HG02610 (cell line): ENCODE results near the gene FREM1.
A peak's percentile ranks its signal among the peaks of the same experiment; 100 is the strongest.

Source experiments
- ATAC-seq: cut with Tn5 transposase; IDR thresholded peaks from one replicate; pipeline ENCODE4 v1.9.1; 2021; ENCODE audit warnings: mild to moderate bottlenecking, moderate library complexity; ENCODE audit not compliant: unreplicated experiment

FREM1 gene

DNA sequence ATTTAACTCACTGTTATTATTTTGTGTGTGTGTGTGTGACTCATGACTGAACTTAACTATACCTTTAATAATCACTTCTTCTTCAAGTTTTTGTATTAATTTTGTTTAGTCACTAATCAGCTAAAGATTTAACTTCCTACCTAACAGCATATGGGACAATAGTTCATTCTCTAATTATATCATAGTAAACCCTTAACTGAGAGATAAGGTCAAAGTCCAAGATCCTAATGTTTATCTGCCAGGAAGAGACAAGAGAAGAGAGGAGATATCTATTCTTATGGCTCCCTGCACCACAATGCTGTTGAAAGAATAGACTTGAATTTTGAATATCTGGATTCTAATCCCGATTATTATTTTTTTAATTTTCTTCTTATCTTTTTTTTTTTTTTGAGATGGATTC is 28.1 kb downstream of the FREM1 start:
- no peak for ATAC-seq

DNA sequence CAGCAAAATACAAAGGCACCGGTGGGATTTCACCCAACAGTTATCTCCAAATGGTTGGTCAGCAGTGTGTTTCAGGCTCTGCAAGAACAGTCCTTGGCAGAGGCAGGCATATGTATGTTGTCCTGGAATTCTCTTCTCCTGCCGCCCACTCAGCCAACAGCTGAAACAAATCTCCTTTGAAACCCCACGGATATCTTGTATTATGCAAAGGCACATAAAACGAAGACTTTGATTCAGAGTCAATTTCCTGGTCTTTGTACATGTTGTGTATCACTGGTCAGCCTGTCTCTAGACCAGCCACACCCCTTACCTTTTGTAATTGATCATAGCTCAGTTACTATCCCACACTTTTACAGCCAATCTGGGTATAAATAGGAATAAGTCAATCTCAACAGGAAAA is 29.2 kb downstream of the FREM1 start:
- ATAC-seq, result no peak

DNA sequence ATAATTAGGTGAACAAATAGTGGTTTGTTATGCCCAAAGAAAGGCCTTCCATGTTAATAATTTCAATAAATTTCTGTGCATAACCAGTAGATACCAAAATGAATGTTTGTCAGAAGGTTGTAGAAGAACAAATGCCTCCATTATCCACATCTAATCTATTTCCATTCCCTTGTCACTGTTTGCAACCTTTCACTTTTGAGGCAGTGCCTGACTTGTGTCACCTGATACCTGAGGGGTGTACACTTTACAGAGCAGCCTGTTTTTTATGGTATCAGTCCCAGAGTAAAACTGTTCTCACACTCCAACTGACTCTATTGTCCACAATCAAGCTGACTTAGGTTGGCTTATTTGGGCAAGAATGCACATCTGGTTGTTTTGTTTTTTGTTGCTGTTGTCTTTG is 40.1 kb downstream of the FREM1 start:
- no peak for ATAC-seq

DNA sequence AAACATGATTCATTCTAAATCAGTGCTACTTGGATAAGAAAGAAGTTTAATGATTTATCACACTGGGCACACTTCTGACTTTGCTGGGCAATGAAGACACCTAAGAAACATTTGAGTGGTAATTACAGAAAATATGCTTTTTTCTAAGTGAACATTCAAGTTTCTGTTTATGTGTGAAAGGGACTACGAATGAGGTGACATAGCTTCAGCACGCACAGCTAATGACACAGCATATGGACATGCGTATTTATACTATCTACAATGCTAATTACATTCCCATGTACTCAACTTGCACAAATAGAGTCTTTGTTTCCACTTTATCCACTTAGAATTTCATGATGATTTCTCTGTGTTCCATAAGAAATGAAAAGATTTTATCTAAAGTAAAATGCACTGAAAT is 40.6 kb downstream of the FREM1 start:
- no peak for ATAC-seq

DNA sequence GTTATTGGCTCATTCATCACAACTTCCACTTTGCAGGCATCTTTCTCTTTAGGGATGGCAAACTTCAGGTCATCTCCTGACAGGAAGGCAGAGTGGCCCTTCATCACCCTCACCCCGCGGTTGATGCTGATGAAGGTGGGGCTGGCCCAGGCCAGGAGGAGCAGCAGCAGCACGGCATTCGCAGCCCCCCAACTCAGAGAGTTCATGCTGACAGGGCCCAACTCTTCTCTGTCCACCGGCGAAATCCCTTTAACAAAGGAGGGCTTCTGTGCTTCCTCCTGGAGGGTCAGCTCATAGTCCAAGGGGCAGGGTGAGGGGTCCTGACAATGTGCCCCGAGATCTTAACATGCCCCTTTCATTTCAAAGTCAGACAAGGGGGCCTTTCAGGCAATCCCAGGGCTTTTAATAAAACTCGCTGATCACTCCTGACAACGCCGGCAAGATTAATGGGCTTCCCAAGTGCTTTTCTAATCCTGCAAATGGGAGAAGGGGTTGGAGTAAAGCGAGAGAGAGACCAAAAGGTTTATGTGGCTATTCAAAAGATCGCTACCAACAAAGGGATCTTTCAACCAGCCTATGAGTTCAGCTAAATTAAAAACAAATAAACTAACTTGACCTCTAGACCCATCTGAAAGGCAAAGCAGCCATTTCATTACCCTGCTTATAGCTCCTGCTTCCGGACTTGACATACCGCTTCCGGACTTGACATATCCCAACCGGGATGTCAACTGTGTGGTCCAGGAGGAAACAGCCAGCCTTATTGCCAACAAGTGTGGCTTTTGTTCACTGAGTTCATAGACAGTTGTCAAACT is 41.2 kb downstream of the FREM1 start:
- ATAC-seq, result no peak

DNA sequence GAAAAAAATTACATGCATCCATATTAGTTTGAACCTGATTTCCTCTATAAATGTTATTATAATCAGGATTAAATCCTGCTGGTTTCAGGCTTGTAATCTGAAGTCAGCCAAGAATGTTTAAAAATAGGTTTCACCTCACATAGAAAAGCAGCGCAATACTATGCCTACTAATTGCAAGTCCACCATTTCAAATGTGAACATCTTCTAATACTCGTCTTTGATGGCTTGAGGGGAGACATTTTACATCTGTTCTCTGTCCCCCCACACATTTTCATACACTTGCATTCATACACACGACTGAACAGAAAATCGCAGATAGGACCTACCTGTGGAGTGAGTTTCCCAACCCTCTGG is 41.8 kb downstream of the FREM1 start:
- no peak for ATAC-seq

DNA sequence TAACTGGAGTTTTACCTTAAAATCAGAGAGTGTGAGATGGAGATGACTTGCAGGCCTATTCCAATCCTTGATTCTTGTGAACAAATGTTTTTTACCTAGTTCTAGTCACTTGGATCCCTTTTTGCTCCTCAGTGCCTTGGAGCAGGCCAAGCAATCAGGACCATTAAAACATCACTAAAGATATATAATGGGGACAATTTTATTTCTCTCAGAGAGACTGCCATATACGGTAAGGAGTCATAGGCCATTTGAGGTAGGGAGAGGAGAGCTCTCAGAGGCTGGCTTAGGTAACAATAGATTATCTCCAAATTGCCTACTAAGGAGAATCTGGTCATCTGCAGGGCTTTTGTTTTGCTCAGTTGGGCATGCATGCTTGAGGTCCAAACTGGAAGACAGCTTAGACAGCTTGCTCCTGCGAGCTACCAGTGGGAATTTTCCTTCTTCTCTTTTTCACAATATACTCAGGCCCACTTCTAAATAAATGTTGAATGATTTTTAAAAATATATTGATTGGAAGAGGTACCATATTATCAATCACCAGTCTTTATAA is 44.0 kb downstream of the FREM1 start:
- ATAC-seq, result no peak

DNA sequence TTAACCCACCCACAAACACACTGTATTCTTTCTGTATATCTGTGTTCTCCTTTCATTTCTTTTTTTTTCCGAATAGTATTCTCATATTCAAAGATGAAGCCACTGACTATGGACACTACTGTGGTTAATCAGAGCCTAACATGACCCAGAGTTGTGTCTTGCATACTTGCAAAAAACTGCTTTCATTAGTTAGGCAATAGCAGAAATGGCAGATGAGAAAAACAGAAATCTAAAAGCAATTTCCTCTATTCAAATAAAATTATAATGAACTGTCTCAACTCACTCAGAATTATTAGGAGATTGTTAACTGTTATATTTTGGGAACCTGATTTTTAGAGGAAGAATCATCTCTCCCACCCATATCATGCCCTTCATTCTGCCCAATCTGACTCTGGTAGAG is 45.9 kb downstream of the FREM1 start:
- no peak for ATAC-seq

DNA sequence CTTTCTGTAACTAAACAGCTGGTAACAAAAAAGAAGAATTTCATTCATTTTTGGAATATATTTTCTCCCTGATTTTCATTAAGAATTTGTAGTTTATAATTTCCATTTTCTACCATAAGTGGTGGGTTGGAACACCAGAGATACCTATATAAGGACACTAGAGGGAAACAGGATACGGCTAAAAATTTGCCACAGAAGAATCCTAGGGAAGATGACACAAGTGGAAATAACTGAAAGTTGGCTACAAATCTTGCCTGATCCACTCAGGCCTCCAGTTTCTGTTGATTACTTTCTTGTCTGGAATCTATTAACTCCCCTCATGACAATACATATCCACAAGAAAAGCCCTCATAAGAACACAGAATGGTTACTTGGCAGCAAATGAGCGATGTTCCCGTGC is 46.8 kb downstream of the FREM1 start:
- no peak for ATAC-seq

DNA sequence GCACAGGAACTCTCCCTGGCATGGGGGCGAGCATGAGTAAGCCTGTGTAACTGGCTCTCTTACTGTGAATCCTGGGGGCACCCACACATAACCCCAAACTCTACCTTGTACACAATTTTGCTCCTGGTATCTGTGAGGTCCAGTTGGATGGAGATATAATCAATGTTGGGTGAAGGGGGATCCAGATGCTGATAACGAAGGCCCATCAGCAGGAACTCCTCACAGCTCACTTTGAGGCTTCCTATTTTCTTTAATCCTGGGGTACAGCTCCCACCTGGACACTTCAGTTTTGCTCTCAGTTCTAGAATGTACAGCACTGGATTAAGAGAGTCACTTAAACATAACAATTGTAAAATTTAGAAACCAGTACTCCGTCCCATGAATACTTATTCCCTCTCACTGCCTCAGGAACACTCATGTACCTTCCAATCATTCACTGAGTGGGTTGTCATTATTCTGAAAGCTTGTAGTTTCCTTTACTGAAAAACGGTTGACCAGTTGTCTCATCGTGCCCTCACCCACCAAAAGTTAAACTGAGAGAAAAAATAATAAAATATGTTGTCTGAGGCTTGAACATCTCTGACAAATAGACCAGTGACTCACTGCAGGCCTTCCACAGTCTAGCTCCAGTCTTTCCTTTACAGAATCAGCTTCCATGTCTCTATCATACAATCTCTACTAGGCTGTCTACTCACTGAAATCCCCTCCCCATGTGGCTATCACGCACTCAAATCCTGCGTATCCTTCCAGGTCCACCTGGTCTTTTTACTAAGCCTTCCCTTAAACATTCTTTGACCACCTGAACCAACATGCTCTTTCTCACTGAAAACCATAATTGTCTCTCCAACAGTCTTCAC is 52.6 kb downstream of the FREM1 start:
- ATAC-seq, result no peak

DNA sequence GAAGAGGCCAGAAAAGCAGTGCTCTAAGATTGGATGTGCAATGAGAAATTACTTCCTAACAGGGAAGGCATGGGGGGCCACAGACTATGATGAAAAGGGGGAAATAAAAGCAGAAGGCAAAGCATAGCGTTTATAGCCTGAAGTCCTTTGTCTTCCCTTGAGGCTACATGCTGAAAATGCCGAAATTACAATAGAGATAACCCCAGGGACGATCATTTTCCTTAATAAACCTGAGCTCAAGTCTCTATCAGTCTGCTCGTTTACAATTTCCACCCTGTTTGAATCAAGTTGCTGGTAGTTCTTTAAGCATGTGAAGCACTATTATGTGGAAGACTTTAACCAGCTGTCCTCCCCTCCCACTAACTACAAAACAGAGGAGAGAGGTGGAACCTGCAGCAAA is 60.4 kb downstream of the FREM1 start:
- no peak for ATAC-seq

DNA sequence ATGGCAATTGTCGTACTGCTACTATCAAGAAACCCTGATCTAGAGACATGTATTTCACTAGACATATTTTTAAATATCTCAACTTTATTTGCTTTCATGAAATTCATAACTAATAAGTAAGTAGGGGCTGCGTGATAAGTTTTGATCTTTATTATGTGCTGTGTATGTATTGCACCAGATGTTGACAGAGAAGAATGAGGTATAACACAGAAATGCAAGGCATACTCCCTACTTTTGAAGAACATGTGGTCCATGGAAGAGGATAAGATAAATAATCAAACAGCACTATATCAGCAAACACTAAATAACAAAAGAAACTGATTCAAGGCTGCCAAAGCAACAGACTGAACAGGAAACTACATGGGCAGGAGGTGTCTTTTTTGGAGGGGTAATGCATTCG is 60.9 kb downstream of the FREM1 start:
- no peak for ATAC-seq

DNA sequence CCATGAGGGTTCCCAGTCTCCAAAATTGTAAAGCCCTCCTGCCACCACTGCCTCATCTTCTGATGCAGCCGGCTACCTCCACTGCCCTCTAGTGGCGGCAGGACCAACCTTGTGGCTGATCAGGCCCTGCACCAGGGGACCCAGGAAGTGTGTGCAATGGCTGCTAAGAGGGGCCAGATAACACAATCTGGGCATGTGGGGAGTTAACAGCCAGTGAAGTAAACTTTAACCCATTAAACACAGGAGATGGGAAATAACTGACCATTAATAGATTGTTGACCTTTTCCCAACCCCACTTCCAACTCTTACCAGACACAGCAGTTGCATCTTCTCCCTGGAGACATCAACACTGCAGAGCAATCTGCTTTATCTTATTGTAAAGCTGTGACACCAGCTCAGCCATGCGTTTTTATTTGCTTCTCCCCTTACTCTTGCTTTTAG is 63.3 kb downstream of the FREM1 start:
- ATAC-seq, result peak; percentile 97

DNA sequence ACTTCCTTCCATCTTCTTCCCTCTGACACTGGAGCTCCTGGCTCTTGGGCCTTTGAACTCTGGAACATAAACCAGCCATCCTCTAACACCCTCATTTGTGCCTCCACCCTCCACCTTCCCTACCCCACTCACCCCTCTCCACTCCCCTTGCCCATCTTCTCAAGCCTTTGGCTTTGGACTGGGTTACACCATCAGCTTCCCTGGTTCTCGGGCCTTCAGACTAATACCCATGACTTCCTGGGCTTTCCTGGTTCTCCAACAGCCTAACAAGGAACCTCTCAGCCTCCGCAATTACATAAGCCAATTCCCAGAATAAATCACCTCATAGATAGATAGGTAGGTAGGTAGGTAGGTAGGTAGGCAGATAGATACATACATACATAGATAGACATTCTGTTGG is 67.1 kb downstream of the FREM1 start:
- ATAC-seq, result no peak

DNA sequence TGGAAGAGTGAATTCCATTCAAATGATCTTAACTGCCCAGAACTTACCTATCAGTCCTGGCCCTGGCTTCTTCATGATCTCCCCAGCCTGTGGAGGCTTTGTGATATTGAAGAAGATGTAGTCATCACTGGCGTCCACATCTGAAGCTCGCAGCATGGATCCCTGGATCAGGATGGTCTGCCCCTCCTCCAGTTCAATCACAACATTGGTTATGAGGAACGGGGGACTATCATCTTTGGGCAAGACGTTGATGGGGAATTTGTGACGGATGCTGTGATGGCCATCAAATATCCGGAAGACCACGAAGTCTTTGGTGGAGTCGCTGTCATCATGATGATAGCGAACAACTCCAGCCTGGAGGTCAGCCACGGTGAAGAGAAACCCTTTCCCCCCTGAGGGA is 68.0 kb downstream of the FREM1 start:
- no peak for ATAC-seq

DNA sequence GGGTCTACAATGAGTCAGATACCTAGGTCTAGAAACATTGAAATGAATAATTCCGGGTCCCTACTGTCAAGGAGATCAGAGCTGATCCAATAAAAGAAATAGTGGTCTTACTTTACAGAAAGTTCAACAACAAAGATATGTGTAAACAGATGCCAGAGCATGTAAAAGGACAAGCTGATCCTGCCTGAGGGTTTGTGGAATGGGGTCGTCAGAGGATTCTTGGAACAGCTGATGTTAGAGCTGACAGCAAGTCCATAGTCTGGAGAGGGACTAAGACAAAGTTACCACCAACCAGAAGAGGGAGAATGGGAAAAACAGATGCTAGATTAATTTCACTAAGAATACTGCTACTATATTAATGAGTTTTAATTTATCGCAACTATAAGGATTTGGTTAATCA is 71.5 kb downstream of the FREM1 start:
- ATAC-seq, result no peak

DNA sequence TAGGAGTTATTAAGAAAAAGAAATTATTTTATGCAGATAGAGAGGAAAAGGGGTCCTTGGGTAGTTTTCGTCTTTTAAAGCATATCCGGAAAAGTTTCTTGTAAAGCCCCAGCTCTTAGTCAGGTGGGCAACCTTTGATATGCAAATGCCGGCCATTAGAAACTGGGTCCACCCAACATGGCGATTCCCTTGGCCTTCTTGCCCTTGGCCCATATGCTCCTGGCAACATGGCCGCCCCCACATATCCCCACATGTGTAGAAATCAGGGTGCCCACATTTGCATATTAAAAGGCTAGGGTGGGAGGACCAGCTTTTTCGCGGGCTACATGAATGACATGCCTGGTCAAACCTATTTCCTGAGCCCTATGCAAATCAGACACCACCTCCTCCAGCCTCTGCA is 73.3 kb downstream of the FREM1 start:
- no peak for ATAC-seq

DNA sequence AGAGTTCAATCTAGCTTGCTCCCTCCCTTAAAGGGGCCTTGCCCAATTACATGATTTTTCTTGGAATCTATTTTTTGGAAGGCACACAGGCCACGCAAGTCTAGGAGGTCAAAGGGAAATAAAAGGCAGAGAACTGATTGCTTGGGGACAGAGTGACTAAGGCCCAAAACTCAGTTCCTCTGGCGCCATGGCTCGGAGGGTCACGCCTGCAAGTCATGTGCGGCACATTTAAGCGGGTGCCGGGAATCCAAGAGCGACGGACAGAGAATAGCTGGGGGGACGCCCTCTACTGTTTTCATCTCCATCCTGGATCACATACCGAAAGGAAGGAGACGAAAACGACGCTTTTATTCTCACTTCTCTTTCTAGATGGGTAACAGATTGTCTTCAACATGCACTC is 78.6 kb downstream of the FREM1 start:
- no peak for ATAC-seq

DNA sequence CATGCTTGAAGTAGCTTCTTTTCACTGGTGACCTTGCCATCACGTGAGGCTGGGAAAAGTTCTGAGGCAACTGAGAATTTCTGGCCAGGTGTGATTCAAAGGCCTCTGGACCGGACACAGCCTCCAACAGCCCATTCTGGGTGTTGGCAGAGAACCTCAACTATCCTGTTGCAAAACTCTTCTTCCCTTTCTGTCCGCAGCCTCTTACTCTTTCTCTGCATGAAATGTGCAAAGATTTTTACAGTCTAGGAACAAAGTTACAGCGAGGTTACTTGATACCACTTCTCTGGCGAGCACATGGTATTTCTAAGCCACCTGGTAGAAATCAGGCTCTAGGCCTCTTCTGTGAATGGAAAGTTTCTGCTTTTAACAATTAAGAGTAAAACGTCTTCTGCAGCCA is 79.2 kb downstream of the FREM1 start:
- no peak for ATAC-seq

DNA sequence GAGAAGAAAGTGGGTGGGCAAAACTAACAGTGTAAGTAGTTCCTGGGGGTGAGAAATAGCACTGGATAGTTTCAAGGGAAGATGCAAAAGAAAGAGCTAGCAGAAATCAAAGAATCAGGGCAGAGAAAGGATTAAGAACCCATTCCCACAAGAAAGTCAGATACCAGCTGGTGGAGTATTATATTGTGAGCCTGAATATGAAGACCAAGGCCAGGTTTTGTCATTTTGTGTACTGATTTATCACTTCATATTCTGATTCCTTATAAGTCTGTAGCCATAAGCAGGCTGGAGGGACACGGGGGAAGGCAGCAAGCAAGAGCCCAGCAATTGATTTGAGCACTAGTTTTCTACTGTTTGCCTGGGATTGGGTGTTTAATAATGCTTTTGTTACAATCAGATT is 80.2 kb downstream of the FREM1 start:
- ATAC-seq, result no peak

DNA sequence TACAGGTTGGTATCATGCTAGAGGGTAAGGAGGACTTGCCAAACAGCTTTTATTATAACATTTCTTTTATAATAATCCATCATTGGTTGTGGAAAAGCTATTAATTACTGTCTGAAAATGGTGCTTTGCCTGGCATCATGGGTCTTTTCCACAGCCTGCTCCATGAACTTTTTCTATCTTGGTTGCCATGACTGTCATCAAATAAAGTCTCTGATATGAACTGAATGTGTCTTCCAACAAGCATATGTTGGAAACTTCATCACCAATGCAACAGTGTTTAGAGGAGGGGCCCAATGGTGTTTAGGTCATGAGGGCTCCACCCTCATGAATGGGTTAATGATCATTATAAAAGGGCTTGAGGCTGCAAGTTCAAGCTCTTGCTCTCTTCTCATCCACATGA is 81.0 kb downstream of the FREM1 start:
- ATAC-seq, result no peak

DNA sequence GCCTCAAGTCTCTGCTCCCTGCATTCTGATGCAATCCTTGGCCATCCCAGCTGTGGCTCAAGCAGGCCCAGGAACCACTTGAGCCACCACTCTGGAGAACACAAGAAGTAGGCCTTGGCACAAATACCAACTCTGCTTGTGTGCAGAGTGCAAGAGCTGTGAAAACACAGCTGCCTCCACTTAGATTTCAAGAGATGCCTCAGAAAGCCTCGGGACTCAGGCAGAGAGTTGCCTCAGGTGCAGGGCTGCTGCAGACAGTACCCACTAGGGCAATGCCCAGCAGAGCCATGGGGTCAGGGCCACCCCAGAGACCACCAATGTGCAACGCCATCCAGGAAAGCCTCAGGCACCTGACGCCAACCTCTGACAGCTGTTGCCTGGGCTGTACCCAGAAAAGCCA is 82.4 kb downstream of the FREM1 start:
- no peak for ATAC-seq
